PFSK-1 (cell line): ENCODE data around the gene MARCHF3.

ENCODE experiments used
- FOXP2 ChIP-seq: optimal IDR thresholded peaks from 2 replicates; pipeline ENCODE3; 2011; ENCODE audit warnings: borderline replicate concordance, control low read depth, inconsistent platforms; ENCODE audit not compliant: insufficient read depth; ENCODE audit errors: extremely low read length, extremely low read depth
- POLR2AphosphoS5 ChIP-seq: IDR thresholded peaks from 2 replicates; pipeline ENCODE4 v1.6.1; 2012; ENCODE audit warnings: low read depth, mild to moderate bottlenecking, control low read depth, low read length, moderate library complexity
- REST ChIP-seq, 2 experiments: IDR thresholded peaks; 2 replicates each; pipeline versions ENCODE4 v1.6.1 to v1.8.0; 2011 to 2012; ENCODE audit warnings: low read depth in 2 of 2, low read length in 2 of 2, control low read depth in 1 of 2, inconsistent platforms in 1 of 2, mild to moderate bottlenecking in 1 of 2, moderate library complexity in 1 of 2; ENCODE audit not compliant: insufficient read depth in 1 of 2
- SIN3A ChIP-seq: IDR thresholded peaks from 2 replicates; pipeline ENCODE4 v1.6.1; 2012; ENCODE audit warnings: mild to moderate bottlenecking, low read length, moderate library complexity, borderline replicate concordance; ENCODE audit not compliant: insufficient read depth
- TAF1 ChIP-seq: IDR thresholded peaks from 2 replicates; pipeline ENCODE4 v1.6.1; 2012; ENCODE audit warnings: low read length, control low read depth, borderline replicate concordance; ENCODE audit not compliant: insufficient read depth

The MARCHF3 gene

GRCh38 chr5:126857472-126858410 is 172.6 kb downstream of the MARCHF3 start:
- TF ChIP-seq REST (IDR thresholded peaks at IDR 0.05; ENCODE audit: insufficient read depth in 1 of 2, low read depth in 2 of 2, low read length in 2 of 2) (no peak), TAF1 (no peak), FOXP2 (no peak)

- TF ChIP-seq TAF1 = 0 out of 2 replicates have a peak, but pooled peaks have one; percentile 23
- peak; percentile 22 for TF ChIP-seq FOXP2
- no peak for TF ChIP-seq POLR2AphosphoS5
- peak; percentile 45; the same call in 1 of the 2 replicates for TF ChIP-seq SIN3A
Measured at GRCh38 chr5:126855266-126855665, 175.1 kb downstream of the MARCHF3 start.

- TF ChIP-seq FOXP2 (no peak), POLR2AphosphoS5 (no peak), SIN3A (no peak), TAF1 (no peak), REST (IDR thresholded peaks at IDR 0.05; ENCODE audit: insufficient read depth in 1 of 2, low read depth in 2 of 2, low read length in 2 of 2) (no peak)
Measured at GRCh38 chr5:126854526-126855110, 175.7 kb downstream of the MARCHF3 start.

GRCh38 chr5:126852841-126853271 is 177.5 kb downstream of the MARCHF3 start:
- TF ChIP-seq TAF1 = no peak
- TF ChIP-seq FOXP2 = no peak
- TF ChIP-seq POLR2AphosphoS5 = no peak
- TF ChIP-seq SIN3A = no peak
- no peak for TF ChIP-seq REST (IDR thresholded peaks at IDR 0.05; ENCODE audit: insufficient read depth in 1 of 2, low read depth in 2 of 2, low read length in 2 of 2)

- TF ChIP-seq REST (IDR thresholded peaks at IDR 0.05; ENCODE audit: insufficient read depth in 1 of 2, low read depth in 2 of 2, low read length in 2 of 2) = no peak
- TF ChIP-seq TAF1 = no peak; the same call in 1 of the 2 replicates
- TF ChIP-seq SIN3A = no peak
- no peak for TF ChIP-seq POLR2AphosphoS5
- TF ChIP-seq FOXP2 = no peak
Measured at GRCh38 chr5:126852091-126852571, 178.2 kb downstream of the MARCHF3 start.
